GM12878 (cell line): ENCODE data around the gene PIGN. TPM values are rescaled to one million over a fixed set of nuclear protein-coding genes. Genes with fewer than 3 reads are reported as not detected.

Experiments used
- ATAC-seq: fragments of 200-7000 bp; cut with Tn5 transposase; 3 replicates; pipeline ENCODE4 v1.9.1; 2020; ENCODE audit warnings: mild to moderate bottlenecking, moderate library complexity
- BruUV-seq: library from RNA; stranded (reverse); fragments of 400-500 nt; replicated peaks from 2 replicates; lab custom pipeline; 2021; lab: Mats Ljungman, UMichigan
- CTCF ChIA-PET: fragments of 300-600 bp; sonication (Branson Sonifier 250); formaldehyde crosslinking; extraction: SDS; loops from one replicate; lab custom pipeline; 2021; ENCODE audit warnings: inconsistent platforms; lab: Yijun Ruan, JAX
- POLR2A ChIA-PET: fragments of 350-600 bp; formaldehyde crosslinking; extraction: SDS; loops from one replicate; lab custom pipeline; 2021; ENCODE audit warnings: inconsistent platforms; lab: Charles Lee
- RAD21 ChIA-PET: fragments of 300-600 bp; sonication (Branson Sonifier 250); formaldehyde crosslinking; loops from one replicate; lab custom pipeline; 2023; ENCODE audit warnings: antibody characterized with exemption; ENCODE audit not compliant: unreplicated experiment; lab: Charles Lee
- SMC1A ChIA-PET: fragments of 300-600 bp; sonication (Branson Sonifier 250); formaldehyde crosslinking; loops from one replicate; lab custom pipeline; 2023; ENCODE audit not compliant: unreplicated experiment, uncharacterized antibody; lab: Charles Lee
- DNase-seq: peaks from one replicate; pipeline ENCODE4 v3.0.0-alpha.2; 2011; ENCODE audit warnings: low read depth, low spot score
- FAIRE-seq: peaks from 3 replicates; lab custom pipeline; 2011; peaks lifted over from hg19 to GRCh38; lab: Jason Lieb, UNC
- H2AFZ ChIP-seq: 2 replicates; pipeline ENCODE4 v1.6.0; 2011; ENCODE audit warnings: low read depth, low read length, control low read depth; ENCODE audit not compliant: control insufficient read depth
- H3K27ac ChIP-seq: 2 replicates; pipeline ENCODE4 v1.5.1; 2011; ENCODE audit warnings: control low read depth; ENCODE audit not compliant: control insufficient read depth, insufficient read depth
- H3K27me3 ChIP-seq, 2 experiments: replicated peaks in 1 of 2; 2 replicates each; pipeline versions ENCODE4 v1.6.0 to v1.6.1; 2011; ENCODE audit warnings: low read length in 1 of 2; ENCODE audit not compliant: control insufficient read depth in 2 of 2, insufficient read depth in 2 of 2
- H3K36me3 ChIP-seq, 2 experiments: 2 replicates each; pipeline ENCODE4 v1.5.1; 2011; ENCODE audit warnings: low read length in 1 of 2; ENCODE audit not compliant: control insufficient read depth in 2 of 2, insufficient read depth in 2 of 2
- H3K4me1 ChIP-seq: 2 replicates; pipeline ENCODE4 v1.6.1; 2011; ENCODE audit warnings: mild to moderate bottlenecking, low read length, moderate library complexity, mixed read lengths; ENCODE audit not compliant: control insufficient read depth, insufficient read depth
- H3K4me2 ChIP-seq: 2 replicates; pipeline ENCODE4 v1.6.0; 2011; ENCODE audit warnings: control low read depth; ENCODE audit not compliant: control insufficient read depth, insufficient read depth
- H3K4me3 ChIP-seq: fragments of 200-600 bp; sonication (generic); 2 replicates; pipeline ENCODE4 v1.5.1; 2016
- H3K79me2 ChIP-seq: 2 replicates; pipeline ENCODE4 v1.6.0; 2011; ENCODE audit warnings: low read length; ENCODE audit not compliant: control insufficient read depth, insufficient read depth
- H3K9ac ChIP-seq: 2 replicates; pipeline ENCODE4 v1.8.0; 2011; ENCODE audit warnings: low read length, control low read depth, mixed read lengths; ENCODE audit not compliant: control insufficient read depth, insufficient read depth
- H3K9me3 ChIP-seq: replicated peaks from 3 replicates; pipeline ENCODE4 v1.5.1; 2011; ENCODE audit warnings: mild to moderate bottlenecking, low read length; ENCODE audit not compliant: control insufficient read depth, insufficient read depth
- H4K20me1 ChIP-seq: 2 replicates; pipeline ENCODE4 v1.6.0; 2011; ENCODE audit not compliant: control insufficient read depth, insufficient read depth
- CREM ChIP-seq: IDR thresholded peaks from 2 replicates; pipeline ENCODE4 v1.6.1; 2014; ENCODE audit warnings: antibody characterized with exemption, low read depth
- EZH2 ChIP-seq: IDR thresholded peaks from 2 replicates; pipeline ENCODE4 v1.6.1; 2012; ENCODE audit warnings: low read depth, mild to moderate bottlenecking, control low read depth, inconsistent platforms, low read length, borderline replicate concordance; ENCODE audit not compliant: control insufficient read depth
- HDAC2 ChIP-seq: fragments of 200-600 bp; sonication (generic); IDR thresholded peaks from 2 replicates; pipeline ENCODE4 v1.6.1; 2017
- IKZF2 ChIP-seq, 2 experiments: fragments of 450-650 bp; IDR thresholded peaks; 2 replicates each; pipeline ENCODE4 v1.6.1; 2017; ENCODE audit warnings: mild to moderate bottlenecking in 2 of 2, moderate library complexity in 2 of 2
- JUND ChIP-seq: IDR thresholded peaks from 2 replicates; pipeline ENCODE4 v1.6.1; 2012; ENCODE audit warnings: low read depth, mild to moderate bottlenecking, low read length, improper control_type of control experiment, moderate library complexity
- MTA3 ChIP-seq: IDR thresholded peaks from 2 replicates; pipeline ENCODE4 v1.6.1; 2012; ENCODE audit warnings: low read length, inconsistent platforms, borderline replicate concordance
- NBN ChIP-seq: fragments of 450-650 bp; IDR thresholded peaks from 2 replicates; pipeline ENCODE4 v1.6.1; 2016
- NFXL1 ChIP-seq: fragments of 450-650 bp; IDR thresholded peaks from 2 replicates; pipeline ENCODE4 v1.6.1; 2017; ENCODE audit warnings: antibody characterized with exemption, mild to moderate bottlenecking, borderline replicate concordance
- NRF1 ChIP-seq: conservative IDR thresholded peaks from 2 replicates; pipeline ENCODE4 v1.6.1; 2011; ENCODE audit warnings: mild to moderate bottlenecking, low read depth, low read length, improper control_type of control experiment
- PAX5 ChIP-seq: IDR thresholded peaks from 2 replicates; pipeline ENCODE4 v1.6.1; 2011; ENCODE audit warnings: low read depth, low read length, borderline replicate concordance
- SIN3A ChIP-seq: IDR thresholded peaks from 2 replicates; pipeline ENCODE4 v1.6.1; 2012; ENCODE audit warnings: low read depth, low read length, improper control_type of control experiment
- SMAD1 ChIP-seq: fragments of 450-650 bp; IDR thresholded peaks from 2 replicates; pipeline ENCODE4 v1.6.1; 2018; ENCODE audit warnings: mild to moderate bottlenecking, low read depth; ENCODE audit not compliant: partially characterized antibody
- SP1 ChIP-seq: IDR thresholded peaks from one replicate; pipeline ENCODE4 v1.6.1; 2011; ENCODE audit warnings: low read depth, low read length
- TARDBP ChIP-seq: IDR thresholded peaks from 2 replicates; pipeline ENCODE4 v1.6.1; 2016; ENCODE audit warnings: borderline replicate concordance
- TBL1XR1 ChIP-seq: IDR thresholded peaks from 2 replicates; pipeline ENCODE4 v1.6.1; 2012; ENCODE audit warnings: low read depth, low read length, improper control_type of control experiment
- WGBS: methylation state at CpG from one replicate; pipeline ENCODE4 v1.1.6; 2016; ENCODE audit warnings: low lambda C conversion rate; ENCODE audit not compliant: insufficient replicate concordance, insufficient coverage; ENCODE audit errors: missing lambda C conversion rate; 5-methylcytosine and 5-hydroxymethylcytosine counted together
- in situ Hi-C: fragments of 300-500 bp; cut with MboI; formaldehyde crosslinking; loops from 9 replicates; pipeline ENCODE4 v1.14.3; 2018; ENCODE audit warnings: mixed read lengths
- intact Hi-C: fragments of 100-400 bp; cut with micrococcal nuclease; formaldehyde crosslinking; loops from one replicate; pipeline ENCODE4 v1.14.2; 2022; ENCODE audit not compliant: unreplicated experiment
- polyA plus RNA-seq, 11 experiments: library from polyadenylated mRNA; depleted of rRNA in 4 of 11; unstranded in 6 of 11; stranded (reverse) in 5 of 11; fragments of >200 nt; fragmentation: Nextera tagmentation in 4 of 11; fragmentation: Illumina TruSeq in 1 of 11; extraction: Ambion mirVana in 4 of 11; extraction: Trizol in 1 of 11; gene quantifications; 1 replicate in 1 of 11; 2 replicates in 10 of 11; pipeline versions ENCODE4 v1.2.1 to v1.2.3, GENCODE V29; 2011 to 2016; ENCODE audit warnings: inconsistent platforms in 2 of 11, missing spikeins in 2 of 11, low read depth in 1 of 11
- total RNA-seq, 4 experiments: library from RNA; depleted of rRNA in 3 of 4; stranded (reverse); fragments of >200 nt in 3 of 4; fragmentation: Illumina TruSeq in 1 of 4; extraction: Trizol in 1 of 4; gene quantifications; 2 replicates each; pipeline versions ENCODE4 v1.2.1 to v1.2.3, GENCODE V29; 2013 to 2021

PIGN gene
- total and polyA plus RNA-seq, 10 of the 15 experiments (the other 5 are each of a cell fraction or from before 2014, with no cell fraction given), result 6.9 to 25.4 (median 18.7) TPM

DNA sequence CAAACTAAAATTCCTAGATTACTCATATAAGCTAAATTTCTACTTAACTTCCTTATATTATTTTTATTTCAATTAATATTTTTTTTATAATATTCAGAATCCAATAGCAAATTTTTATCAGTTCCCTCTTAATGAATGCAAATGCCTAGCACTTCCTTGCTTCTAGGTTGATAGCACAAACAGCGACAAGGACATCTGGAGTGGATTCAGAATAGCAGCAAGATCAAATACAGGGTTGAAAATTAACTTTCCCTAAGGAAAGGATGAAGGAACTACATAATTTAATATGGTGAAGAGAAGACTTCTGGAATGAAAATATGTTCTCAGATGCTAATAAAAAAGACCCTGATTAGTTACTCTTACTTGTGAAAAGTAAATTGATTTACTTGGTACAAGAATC is 64.5 kb downstream of the PIGN start (continued):
- TF ChIP-seq SMAD1, result no peak

DNA sequence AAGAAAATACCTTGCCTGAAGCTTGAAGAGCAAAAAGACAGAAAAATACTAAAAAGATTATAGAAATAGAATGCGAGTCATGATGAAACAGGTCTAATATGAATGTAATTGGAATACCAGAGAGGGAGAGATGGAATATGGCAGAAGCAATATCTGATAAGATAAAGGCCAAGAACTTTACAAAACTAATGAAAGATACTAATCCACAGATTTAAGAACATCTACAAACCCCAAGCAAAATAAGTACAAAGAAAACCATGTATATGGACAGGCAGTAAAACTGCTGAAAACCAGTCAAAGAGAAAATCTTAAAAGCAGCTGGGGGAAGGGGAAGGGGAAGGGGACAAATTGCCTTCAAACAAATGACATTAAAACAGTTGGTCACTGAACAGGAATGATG is 67.0 kb downstream of the PIGN start:
- intact Hi-C loops (no loop called here), in situ Hi-C loops (loop anchor here (10.0 kb wide), 1 partner anchor 215 kb away; no protein-coding TSS in a partner anchor)
- H2AFZ ChIP-seq, result no peak overlapping the region
- CTCF ChIA-PET, result interaction anchor here (2.4 kb wide), 1 partner anchor 13 kb away, joined by 6 read pairs; no protein-coding TSS in a partner anchor
- H3K4me2 ChIP-seq, result no peak overlapping the region
- no peak overlapping the region for H3K9ac ChIP-seq
- no peak overlapping the region for H3K27ac ChIP-seq
- no TSS peak for BruUV-seq
- TF ChIP-seq SIN3A (no peak), NBN (no peak), SP1 (no peak), EZH2 (no peak), PAX5 (no peak), CREM (no peak), TBL1XR1 (no peak), IKZF2 (IDR thresholded peaks at IDR 0.05) (no peak), HDAC2 (no peak), TARDBP (no peak), NRF1 (no peak), JUND (no peak), NFXL1 (no peak), MTA3 (no peak)
- H3K9me3 ChIP-seq, result no peaks in the 10 kb centered on the region
- POLR2A ChIA-PET, result no interaction called here
- no peak overlapping the region for H3K4me3 ChIP-seq
- no peaks in the 10 kb centered on the region for H3K27me3 ChIP-seq
- H4K20me1 ChIP-seq, result no peaks in the 10 kb centered on the region
- RAD21 ChIA-PET, result no interaction called here
- no peak for FAIRE-seq
- 100% methylated on average over 1 of the region's 1 CpG for WGBS
- ATAC-seq, result no peak
- H3K36me3 ChIP-seq, result no peaks in the 10 kb centered on the region
- no peak for DNase-seq
- H3K79me2 ChIP-seq, result no peaks in the 10 kb centered on the region
- no peaks in the 10 kb centered on the region for H3K4me1 ChIP-seq
- SMC1A ChIA-PET, result interaction anchor here (0.7 kb wide), 1 partner anchor 144 kb away, joined by 3 read pairs; no protein-coding TSS in a partner anchor
